Fibroblast of lung (primary cell): Measurements from ENCODE around the gene C1orf198. TPM values are rescaled to one million over a fixed set of nuclear protein-coding genes. Genes with fewer than 3 reads are reported as not detected.

ENCODE experiments used
- DNase-seq, 2 donors: peaks; one replicate each; pipeline versions ENCODE4 v3.0.0 to v3.0.0-alpha.2; 2010; ENCODE audit warnings: low read depth in 2 of 2
- H2AFZ ChIP-seq: 2 replicates; pipeline ENCODE4 v1.5.1; 2012; ENCODE audit warnings: low read length, control low read depth, inconsistent platforms
- H3K27ac ChIP-seq: 2 replicates; pipeline ENCODE4 v1.5.1; 2011; ENCODE audit warnings: low read length, control low read depth; ENCODE audit not compliant: insufficient read depth
- H3K27me3 ChIP-seq: 2 replicates; pipeline ENCODE4 v1.5.1; 2011; ENCODE audit warnings: mild to moderate bottlenecking, low read length; ENCODE audit not compliant: control insufficient read depth, insufficient read depth
- H3K36me3 ChIP-seq: 2 replicates; pipeline ENCODE4 v1.5.1; 2011; ENCODE audit warnings: low read length; ENCODE audit not compliant: control insufficient read depth, insufficient read depth
- H3K4me1 ChIP-seq: 2 replicates; pipeline ENCODE4 v1.5.1; 2011; ENCODE audit warnings: low read length; ENCODE audit not compliant: control insufficient read depth, insufficient read depth; ENCODE audit errors: extremely low read depth
- H3K4me2 ChIP-seq: 2 replicates; pipeline ENCODE4 v1.5.1; 2011; ENCODE audit warnings: low read length, control low read depth; ENCODE audit not compliant: insufficient read depth; ENCODE audit errors: extremely low read depth
- H3K4me3 ChIP-seq, 4 experiments: fragments of 200-600 bp in 1 of 4; sonication (generic) in 1 of 4; replicated peaks in 1 of 4; 2 replicates each; pipeline ENCODE4 v1.5.1; 2011 to 2016; ENCODE audit warnings: low read length in 4 of 4, low read depth in 3 of 4, mild to moderate bottlenecking in 3 of 4, control low read depth in 2 of 4, inconsistent platforms in 1 of 4, mixed read lengths in 1 of 4; ENCODE audit not compliant: insufficient read depth in 1 of 4; ENCODE audit errors: control extremely low read depth in 1 of 4
- H3K79me2 ChIP-seq: 2 replicates; pipeline ENCODE4 v1.5.1; 2012; ENCODE audit warnings: mild to moderate bottlenecking, low read length, inconsistent platforms; ENCODE audit not compliant: control insufficient read depth, insufficient read depth
- H3K9ac ChIP-seq: 2 replicates; pipeline ENCODE4 v1.5.1; 2011; ENCODE audit warnings: mild to moderate bottlenecking, low read length, control low read depth; ENCODE audit not compliant: insufficient read depth
- H3K9me3 ChIP-seq: 2 replicates; pipeline ENCODE4 v1.5.1; 2012; ENCODE audit warnings: low read depth, low read length; ENCODE audit not compliant: control insufficient read depth, insufficient read depth
- H4K20me1 ChIP-seq: 2 replicates; pipeline ENCODE4 v1.5.1; 2011; ENCODE audit warnings: low read length; ENCODE audit not compliant: control insufficient read depth, insufficient read depth; ENCODE audit errors: extremely low read depth
- EZH2 ChIP-seq: IDR thresholded peaks from 2 replicates; pipeline ENCODE4 v1.5.1; 2012; ENCODE audit warnings: low read length, control low read depth, mild to moderate bottlenecking; ENCODE audit errors: missing control alignments
- polyA plus RNA-seq, 2 donors: library from polyadenylated mRNA; depleted of rRNA in 1 of 2; stranded (reverse) in 1 of 2; unstranded in 1 of 2; fragments of >200 nt; gene quantifications; 2 replicates each; pipeline ENCODE4 v1.2.1, GENCODE V29; 2011 to 2012; ENCODE audit warnings: missing spikeins in 1 of 2
- total RNA-seq: library from RNA; depleted of rRNA; stranded (reverse); fragments of >200 nt; gene quantifications from 2 replicates; pipeline ENCODE4 v1.2.1, GENCODE V29; 2014
- TF ChIP-seq, protein P1 (sequence below), 2 donors: IDR thresholded peaks in 1 of 2; conservative IDR thresholded peaks in 1 of 2; 1 replicate in 1 of 2; 2 replicates in 1 of 2; pipeline ENCODE4 v1.5.1; 2011 to 2012; ENCODE audit warnings: low read length in 2 of 2, control low read depth in 1 of 2, inconsistent platforms in 1 of 2, low read depth in 1 of 2, mild to moderate bottlenecking in 1 of 2

Gene C1orf198
- total and polyA plus RNA-seq, 2 donors (not counting 1 experiment from before 2014, with no cell fraction given): 57.8 to 215 TPM

DNA sequence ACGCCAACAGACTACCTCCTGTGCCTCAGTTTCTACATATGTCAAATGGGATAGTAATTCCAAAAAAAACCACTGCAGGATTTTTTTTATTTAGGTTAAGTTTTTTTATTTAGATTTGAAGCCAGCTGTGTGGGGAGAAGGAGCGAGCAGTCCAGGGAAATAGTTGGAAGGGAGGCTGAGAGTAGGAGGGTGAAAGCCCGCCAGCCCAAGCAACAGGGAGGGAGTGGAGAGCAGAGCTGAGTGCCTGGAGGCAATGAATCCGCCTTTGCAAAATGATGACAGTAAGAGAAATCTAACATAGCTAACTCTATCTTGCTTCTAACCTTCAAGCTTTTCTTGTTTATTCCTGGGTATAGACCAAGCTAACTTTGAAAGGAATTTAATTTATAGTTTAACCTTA is 15.6 kb upstream of the C1orf198 start:
- DNase-seq: no peak
- Histone ChIP-seq H3K4me2 (no peak overlapping the region), H3K79me2 (no peaks in the 10 kb centered on the region), H3K4me3 (no peak overlapping the region), H4K20me1 (no peaks in the 10 kb centered on the region), H3K36me3 (no peaks in the 10 kb centered on the region), H3K27ac (no peak overlapping the region), H3K9me3 (no peaks in the 10 kb centered on the region), H2AFZ (no peak overlapping the region), H3K27me3 (peaks cover 2% of the 10 kb centered on the region), H3K4me1 (peaks cover 2% of the 10 kb centered on the region), H3K9ac (no peak overlapping the region)
- no peak for TF ChIP-seq EZH2
- TF ChIP-seq, protein P1, sequence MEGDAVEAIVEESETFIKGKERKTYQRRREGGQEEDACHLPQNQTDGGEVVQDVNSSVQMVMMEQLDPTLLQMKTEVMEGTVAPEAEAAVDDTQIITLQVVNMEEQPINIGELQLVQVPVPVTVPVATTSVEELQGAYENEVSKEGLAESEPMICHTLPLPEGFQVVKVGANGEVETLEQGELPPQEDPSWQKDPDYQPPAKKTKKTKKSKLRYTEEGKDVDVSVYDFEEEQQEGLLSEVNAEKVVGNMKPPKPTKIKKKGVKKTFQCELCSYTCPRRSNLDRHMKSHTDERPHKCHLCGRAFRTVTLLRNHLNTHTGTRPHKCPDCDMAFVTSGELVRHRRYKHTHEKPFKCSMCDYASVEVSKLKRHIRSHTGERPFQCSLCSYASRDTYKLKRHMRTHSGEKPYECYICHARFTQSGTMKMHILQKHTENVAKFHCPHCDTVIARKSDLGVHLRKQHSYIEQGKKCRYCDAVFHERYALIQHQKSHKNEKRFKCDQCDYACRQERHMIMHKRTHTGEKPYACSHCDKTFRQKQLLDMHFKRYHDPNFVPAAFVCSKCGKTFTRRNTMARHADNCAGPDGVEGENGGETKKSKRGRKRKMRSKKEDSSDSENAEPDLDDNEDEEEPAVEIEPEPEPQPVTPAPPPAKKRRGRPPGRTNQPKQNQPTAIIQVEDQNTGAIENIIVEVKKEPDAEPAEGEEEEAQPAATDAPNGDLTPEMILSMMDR (conservative IDR thresholded peaks at IDR 0.05 in 1 of 2, IDR thresholded peaks at IDR 0.05 in 1 of 2; ENCODE audit: low read depth in 1 of 2, low read length in 2 of 2): no peak

DNA sequence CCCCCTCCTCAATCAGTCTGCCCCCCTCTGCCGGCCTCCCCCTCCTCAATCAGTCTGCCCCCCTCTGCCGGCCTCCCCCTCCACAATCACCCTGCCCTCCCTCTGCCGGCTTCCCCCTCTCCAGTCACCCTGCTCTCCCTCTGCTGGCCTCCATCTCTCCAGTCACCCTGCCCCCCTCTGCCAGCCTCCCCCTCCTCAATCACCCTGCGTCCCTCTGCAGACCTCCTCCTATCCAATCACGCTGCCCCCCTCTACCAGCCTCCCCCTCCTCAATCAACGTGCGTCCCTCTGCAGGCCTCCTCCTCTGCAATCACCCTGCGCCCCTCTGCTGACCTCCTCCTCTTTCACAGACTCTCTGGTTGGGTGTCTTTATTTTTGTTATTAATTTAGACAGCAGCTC is 11.5 kb upstream of the C1orf198 start:
- Histone ChIP-seq H2AFZ (no peak overlapping the region), H3K9ac (no peak overlapping the region), H3K4me2 (no peak overlapping the region), H3K27ac (no peak overlapping the region), H3K27me3 (peaks cover 2% of the 10 kb centered on the region), H3K79me2 (no peaks in the 10 kb centered on the region), H3K4me3 (no peak overlapping the region), H3K36me3 (no peaks in the 10 kb centered on the region), H4K20me1 (no peaks in the 10 kb centered on the region), H3K4me1 (peaks cover 15% of the 10 kb centered on the region), H3K9me3 (no peaks in the 10 kb centered on the region)
- TF ChIP-seq, protein P1 (conservative IDR thresholded peaks at IDR 0.05 in 1 of 2, IDR thresholded peaks at IDR 0.05 in 1 of 2; ENCODE audit: low read depth in 1 of 2, low read length in 2 of 2): no peak
- TF ChIP-seq EZH2: no peak
- DNase-seq: no peak

- H3K9me3 ChIP-seq: no peaks in the 10 kb centered on the region
- no peak overlapping the region for H3K9ac ChIP-seq
- no peaks in the 10 kb centered on the region for H3K79me2 ChIP-seq
- H3K36me3 ChIP-seq: no peaks in the 10 kb centered on the region
- H3K4me3 ChIP-seq: no peak overlapping the region
- H3K4me2 ChIP-seq: peak overlapping the region; percentile 66
- TF ChIP-seq, protein P1 (conservative IDR thresholded peaks at IDR 0.05 in 1 of 2, IDR thresholded peaks at IDR 0.05 in 1 of 2; ENCODE audit: low read depth in 1 of 2, low read length in 2 of 2): no peak
- no peak for TF ChIP-seq EZH2
- peak; percentile 58 to 85 for DNase-seq
- H3K27me3 ChIP-seq: peaks cover 2% of the 10 kb centered on the region
- peaks cover 15% of the 10 kb centered on the region for H3K4me1 ChIP-seq
- no peak overlapping the region for H3K27ac ChIP-seq
- no peak overlapping the region for H2AFZ ChIP-seq
- no peaks in the 10 kb centered on the region for H4K20me1 ChIP-seq
Observed at GRCh38 chr1:230878591-230878990, 10.3 kb upstream of the C1orf198 start.
